ELR (cell line): ENCODE data around the gene GANC.

Experiments
- DNase-seq: peaks from one replicate; pipeline ENCODE4 v3.0.0-alpha.2; 2015; ENCODE audit warnings: low read depth

The GANC gene

DNA sequence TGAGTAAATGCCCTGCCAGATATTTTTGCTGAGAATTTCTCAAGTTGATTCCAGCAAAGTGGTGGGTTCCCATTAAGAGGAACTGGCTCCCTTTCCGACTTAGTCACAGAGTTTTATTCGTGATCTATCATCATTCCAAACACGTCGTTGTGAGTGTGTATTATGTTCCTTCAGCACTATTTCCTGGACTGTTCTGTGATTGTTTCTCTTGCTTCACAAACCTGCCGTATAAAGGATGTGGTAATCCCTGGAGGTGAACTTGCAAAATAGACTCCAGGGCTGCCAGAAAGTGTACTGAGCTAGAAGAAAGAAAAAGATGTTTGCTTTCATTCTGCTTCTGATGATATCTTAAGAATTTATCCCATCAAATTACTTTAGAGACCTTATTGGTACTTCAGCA lies 71.8 kb downstream of the GANC start:
- DNase-seq = peak; percentile 88

DNA sequence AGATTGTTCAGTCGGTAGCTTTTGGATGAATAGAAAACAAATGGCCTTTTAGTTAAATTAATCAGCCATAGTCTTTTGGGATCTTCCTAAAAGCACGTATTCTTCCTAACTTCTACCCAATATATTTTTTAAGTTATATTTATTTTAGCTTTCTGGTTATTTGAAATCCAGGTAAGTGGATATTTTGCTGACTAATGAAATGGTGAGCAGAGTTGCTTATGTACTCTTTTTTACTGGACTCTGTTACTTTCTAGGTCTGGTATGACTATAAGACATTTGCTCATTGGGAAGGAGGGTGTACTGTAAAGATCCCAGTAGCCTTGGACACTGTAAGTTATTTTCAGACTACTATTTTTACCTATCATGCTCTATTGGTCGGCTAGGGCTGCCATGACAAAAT lies 72.5 kb downstream of the GANC start:
- DNase-seq = no peak

DNA sequence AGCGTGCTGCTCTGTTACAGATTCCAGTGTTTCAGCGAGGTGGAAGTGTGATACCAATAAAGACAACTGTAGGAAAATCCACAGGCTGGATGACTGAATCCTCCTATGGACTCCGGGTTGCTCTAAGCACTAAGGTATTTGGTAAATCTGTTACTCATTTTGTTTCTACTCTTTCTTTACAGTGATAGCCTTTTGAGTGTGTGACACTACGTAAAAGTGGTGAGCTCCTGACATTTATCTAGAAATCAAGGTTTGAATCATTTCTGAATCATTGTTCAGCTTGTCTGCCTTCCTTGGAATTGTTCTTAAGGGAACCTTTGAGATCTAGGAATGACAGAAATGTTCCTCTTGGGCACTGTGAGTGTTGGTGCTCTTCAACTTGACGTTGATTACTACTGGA lies 75.1 kb downstream of the GANC start:
- peak; percentile 94 for DNase-seq

DNA sequence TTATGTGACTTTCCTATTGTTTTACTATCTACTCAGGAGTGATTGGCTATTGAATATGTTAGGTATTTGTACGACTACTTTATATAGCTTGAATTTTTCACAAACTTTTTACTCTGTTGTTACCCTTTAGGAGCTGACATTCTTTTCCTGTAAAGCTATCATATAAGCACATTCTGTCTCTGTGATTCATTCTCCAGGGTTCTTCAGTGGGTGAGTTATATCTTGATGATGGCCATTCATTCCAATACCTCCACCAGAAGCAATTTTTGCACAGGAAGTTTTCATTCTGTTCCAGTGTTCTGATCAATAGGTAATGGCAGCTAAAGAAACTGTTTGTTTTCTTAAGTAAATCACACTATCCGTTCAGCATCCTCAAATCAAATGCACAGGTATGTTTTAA lies 76.2 kb downstream of the GANC start:
- peak; percentile 80 for DNase-seq

DNA sequence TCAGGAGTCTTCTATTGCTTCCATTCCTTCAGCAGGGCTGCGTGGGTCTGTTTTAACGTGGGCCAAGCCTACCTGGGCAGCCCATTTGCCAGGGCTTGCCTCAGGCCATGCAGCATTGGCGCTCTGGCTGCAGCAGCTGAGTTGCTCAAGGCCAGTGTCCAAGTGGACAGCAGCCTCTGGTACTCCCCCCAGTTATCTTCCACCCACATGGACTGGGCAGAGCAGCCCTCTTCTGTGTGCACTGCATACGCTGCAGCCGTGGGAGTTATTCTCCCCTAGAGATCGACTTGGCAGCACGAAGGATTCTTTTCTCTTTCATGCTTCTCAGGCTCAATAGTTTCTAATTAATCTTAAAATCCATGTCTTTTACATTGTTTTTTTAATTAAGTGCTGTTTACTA lies 79.4 kb downstream of the GANC start:
- DNase-seq = no peak

DNA sequence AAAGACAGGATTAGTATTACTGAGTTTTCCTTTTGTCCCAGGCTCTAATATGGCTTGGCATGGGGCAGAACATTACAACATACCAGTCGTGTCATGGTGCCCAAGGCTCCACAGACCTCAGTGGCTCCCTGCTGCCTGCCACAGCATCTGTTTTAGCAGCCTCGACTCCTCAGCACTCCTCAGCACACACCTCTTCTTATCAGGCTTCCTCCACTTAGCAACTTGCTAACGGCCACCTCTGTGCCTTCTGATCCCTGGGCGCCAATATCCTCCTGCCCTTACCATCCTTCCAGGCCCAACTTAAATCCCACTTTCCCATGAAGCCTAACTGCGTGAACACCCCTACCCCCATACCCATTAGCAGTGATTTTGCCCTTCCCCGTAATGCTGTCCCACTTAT lies 80.1 kb downstream of the GANC start:
- DNase-seq = no peak

DNA sequence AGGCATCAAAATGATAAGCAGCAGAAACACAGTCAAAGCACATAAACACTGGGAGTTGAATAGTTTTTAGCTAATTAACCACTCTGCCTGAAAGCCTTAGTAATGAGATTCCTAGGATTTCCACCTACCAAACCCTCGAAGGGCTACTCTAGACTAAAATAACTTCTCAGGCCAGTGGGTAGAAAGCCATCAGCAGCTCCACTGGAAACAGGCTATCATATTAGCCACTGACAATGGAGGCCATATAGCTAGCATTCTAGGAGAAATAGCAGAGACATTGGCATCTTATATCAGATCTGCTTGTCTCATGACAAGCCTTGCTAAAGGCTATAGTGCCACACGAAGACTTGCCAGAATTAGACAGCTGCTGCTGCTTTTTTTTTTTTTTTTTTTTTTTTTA lies 81.8 kb downstream of the GANC start:
- no peak for DNase-seq

DNA sequence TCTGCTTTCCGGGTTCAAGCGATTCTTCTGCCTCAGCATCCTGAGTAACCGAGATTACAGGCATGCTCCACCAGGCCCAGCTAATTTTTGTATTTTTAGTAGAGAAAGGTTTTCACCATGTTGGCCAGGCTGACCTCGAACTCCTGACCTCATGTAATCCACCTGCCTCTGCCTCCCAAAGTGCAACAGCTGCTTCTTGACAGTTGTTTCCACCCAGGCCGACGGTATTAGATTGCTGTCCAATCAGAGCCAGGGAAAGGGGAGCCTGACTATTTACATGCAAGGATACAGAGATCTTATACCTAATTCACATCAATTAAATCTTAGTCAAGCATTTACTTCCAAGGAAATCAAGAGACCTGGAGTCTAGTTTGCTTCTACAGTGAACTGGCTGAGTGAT lies 82.3 kb downstream of the GANC start:
- no peak for DNase-seq

DNA sequence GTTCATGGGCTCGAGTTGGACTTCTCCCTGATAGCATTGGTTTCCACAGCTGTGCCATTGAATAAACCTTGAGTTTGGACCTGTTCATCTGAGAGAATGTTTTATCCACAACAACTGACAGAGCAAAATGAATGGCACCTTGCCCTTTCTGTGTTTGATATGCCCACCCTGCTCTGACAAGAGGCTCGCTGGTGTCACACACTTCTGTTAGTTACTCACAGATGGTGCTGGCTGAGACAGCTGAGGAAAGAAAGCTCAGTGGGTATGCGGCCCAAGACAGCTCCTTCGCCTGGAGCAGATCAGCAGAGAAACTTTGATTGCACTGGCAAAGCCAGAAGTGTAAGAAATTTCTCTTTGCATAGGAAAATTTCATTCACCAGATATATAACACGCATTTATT lies 83.8 kb downstream of the GANC start:
- DNase-seq = no peak

DNA sequence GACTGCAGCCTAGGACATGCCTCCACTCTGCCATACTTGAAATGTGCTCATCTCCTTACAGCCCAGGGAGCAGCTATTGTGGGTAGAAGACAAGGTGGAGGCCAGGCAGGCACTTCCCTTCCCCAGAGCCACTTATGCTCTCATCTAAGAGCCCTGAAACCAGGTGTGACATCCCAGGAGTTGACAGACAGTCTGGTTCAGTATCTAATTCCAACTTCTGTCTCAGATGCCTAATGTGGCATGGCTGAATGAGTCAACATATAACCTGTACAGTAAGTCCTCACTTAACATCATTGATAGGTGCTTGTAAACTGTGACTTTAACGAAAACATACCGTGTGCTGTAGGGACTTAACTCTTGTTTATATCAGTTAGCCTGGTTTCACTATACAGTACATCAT lies 85.1 kb downstream of the GANC start:
- no peak for DNase-seq

DNA sequence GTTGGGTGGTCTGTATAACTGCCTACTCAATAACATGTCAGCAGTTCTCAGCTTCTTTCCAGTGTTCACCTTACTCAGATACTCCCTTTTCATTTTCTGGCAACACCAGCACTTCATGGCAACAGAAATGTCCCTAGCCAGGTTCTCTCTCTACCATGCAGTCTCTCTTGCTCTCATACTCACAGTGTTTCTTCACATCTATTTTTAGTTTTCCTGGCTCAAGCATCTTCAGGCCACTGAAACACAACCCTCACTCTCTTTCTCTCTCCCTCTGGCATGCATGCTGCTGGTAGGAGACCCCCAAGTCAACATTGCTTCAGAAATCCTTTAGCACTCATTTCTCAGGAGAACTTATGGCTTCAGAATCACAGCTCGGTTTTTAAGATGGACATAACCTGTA lies 86.2 kb downstream of the GANC start, which contains the start of gene CAPN3:
TSS of gene CAPN3 (plus strand) at position 253 of the 400 bp plus-strand sequence. CDS start 305 bp downstream, outside the sequence.
- no peak for DNase-seq

DNA sequence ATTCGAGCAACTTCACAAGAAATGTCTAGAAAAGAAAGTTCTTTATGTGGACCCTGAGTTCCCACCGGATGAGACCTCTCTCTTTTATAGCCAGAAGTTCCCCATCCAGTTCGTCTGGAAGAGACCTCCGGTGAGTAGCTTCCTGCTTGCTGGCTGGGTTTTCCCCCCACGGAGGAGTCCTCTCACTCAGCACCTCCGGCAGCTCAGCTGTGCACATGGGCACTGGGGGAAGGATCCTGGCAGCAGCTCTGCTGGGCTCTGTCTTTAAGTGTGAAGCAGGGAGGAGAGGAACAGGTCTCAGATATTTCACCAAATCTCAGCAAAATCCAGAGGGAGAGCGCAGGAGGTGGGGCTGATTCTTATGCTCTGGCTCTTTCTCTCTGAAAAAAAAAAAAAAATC lies 87.0 kb downstream of the GANC start:
- no peak for DNase-seq

DNA sequence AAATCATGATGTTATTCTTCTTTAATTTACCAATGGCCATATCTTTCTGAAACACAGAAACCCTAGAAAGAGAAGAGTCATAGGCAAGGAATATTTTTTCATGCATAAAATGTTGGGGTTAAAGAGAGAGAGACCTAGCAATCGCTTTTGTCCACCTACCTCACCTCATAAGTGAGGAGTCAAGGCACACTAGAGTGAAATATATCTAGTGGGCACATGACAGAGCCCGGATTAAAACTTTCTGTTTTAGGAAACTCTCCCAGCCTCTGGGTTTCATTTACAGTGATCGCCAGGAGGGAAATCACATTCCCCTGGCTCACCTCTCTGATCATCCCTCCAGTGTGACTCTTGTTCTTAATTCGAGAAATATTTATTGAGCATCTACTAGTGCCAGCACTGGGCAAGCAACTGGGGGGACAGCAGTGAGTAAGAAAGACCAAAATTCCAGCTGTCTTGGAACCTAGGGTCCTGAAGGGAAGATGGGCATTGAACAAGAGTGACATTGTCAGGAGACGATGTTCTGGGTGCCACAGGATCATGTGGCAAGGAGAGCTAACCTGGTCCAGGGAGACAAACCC lies 87.6 kb downstream of the GANC start:
- DNase-seq = no peak

DNA sequence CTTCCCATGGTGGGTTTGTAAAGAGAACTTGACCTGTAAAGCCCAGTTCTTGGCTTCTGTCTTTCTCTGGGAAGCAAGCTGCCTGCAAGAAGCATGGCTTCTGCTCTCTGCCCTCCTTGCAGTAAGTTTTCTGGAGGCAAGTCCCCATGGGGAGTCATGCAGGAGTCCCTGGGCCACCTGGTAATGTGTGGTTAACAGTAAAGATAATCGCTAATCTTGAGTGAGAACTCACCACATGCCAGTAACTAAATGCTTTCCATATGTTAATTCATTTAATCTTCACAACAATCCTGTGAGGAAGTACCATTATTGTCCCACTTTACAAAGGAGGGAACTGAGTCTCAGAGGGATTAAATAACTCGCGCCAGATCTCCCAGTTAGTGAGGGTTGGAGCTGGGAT lies 90.5 kb downstream of the GANC start:
- DNase-seq = no peak

DNA sequence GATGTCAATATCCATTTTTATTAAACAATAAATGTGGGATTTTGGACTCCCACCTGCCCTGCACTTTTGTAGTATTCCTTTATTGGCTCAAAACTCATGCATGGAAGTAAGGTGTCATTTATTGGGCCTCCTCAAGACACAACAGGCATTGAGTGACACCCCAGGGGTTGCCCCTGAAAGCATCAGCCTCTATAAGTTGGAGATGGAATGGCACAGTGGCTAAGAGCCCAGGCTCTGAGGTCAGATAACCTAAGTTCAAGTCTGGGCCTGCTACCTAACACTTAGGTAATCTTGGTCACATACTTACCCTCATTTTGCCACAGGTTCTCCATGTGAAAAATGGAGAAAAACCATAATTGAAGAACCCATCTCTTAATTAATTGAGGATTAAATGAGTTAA lies 90.9 kb downstream of the GANC start:
- DNase-seq = no peak

DNA sequence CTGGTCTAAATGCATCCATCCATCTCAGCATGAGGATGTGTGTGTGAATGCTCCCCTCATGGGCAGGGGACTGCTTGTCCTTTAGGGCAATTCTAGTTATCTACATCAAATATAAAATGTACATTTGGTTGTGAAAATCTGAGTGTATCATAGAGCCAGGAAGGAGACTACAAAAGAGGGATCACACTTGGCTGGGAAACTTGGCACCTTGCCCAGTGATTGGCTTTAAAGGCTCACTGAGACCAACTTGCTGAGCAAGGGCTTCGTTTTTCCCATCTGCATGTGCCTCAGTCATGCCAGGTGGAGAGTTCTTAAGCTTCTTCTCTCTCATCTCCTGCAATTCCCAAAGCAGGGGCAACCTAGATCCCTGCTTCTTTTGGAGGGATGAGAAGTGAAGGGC lies 91.5 kb downstream of the GANC start:
- no peak for DNase-seq

DNA sequence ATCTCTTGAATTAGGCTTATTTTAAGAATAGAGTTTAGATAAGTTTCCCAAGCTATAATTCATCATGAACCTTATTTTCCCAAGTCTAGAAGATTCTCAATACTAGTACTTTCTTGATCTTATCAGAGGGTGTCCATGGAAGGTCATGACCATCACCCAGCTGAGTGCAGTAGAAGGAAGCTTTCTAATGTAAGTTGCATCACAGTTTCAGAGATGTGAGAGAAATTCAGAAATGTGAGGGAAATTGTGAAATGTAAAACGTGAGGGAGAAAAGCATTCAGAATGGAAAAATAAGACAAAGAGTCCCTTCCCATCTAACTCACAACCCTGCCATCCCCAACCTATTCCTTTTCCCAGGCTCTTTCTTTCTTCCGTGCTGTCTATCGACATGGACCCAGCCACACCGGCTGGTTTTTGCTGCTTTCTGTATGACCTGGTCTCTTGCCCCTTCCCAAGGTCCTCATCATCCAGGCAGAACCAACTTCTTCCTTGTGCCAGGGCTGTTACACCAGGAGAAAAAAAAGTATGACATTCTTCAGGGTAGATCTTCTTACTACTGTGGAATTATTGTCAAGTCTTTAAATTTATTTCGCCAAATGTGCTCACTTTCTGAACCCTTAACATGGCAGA lies 93.0 kb downstream of the GANC start:
- no peak for DNase-seq

DNA sequence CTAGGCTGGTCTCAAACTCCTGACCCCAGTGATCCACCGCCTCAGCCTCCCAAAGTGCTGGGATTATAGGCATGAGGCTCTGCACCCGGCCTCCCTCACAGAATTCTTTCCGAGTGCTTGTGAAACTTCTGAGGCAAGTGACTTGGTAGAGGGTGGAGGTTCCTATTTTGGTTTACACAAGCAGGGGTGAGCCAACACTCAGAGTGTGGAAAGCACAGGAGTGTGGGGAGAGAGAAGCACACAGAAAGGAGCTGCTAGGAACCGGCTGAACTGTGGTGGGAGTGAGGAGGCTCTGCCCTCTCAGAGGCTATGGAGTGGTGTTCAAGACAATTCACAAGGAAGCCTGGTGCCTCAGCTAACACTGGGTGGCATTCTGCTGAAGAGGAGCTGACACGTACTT lies 94.0 kb downstream of the GANC start:
- no peak for DNase-seq

DNA sequence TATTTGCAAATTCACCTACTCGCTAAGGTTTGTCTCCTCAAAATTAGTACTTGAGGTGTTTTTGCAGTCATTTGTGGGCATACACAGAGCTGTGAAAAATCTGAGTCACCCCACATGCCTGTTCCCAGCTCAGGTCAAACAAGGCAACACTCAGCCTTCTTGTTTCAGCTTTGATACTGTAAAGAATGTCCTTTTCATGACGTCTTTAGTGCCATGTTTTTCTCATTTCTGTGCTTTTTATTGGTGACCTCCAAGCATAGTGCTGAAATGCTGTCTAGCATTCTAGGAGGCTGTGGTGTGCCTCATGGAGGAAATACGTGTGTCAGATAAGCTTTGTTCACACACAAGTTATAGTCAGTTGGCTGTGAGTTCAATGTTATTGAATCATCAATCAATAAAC lies 95.1 kb downstream of the GANC start:
- DNase-seq = no peak

DNA sequence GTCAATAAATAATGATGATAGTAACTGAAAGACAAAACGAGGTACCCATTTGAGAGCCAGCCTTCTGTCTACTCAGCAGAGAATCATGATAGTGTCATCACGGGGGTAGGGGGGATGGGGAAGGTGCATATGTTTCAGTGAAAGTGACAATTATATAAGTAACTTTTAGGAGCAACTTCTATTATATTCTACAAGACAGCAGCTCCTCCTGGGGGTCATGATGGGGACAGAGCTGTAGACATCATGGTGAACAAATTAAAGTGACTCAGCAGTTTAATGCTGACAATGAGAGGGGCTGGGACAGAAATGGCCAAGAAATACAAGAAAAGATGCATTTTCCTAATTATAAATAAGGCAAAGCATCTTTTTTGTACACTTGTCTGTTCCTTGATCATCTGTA lies 98.1 kb downstream of the GANC start:
- DNase-seq = peak; percentile 79

DNA sequence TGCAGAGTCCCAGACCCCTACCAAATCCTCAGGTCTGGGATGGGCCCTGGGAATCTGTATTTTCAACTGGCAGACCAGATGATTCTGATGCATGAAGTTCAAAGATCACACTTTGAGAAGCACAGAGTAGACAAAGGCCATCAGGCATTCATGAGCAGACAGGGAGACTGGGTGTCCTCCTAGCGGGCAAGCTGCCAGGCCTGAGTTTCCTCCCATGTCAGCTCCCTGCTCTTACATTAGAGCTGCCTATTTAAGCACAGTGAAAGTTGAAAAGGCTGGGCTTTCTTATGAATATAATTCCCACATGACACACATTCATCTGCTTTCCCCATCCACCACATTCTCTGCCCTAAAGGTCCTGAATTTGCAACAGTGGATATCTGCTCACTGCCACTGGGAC lies 100.3 kb downstream of the GANC start:
- no peak for DNase-seq

DNA sequence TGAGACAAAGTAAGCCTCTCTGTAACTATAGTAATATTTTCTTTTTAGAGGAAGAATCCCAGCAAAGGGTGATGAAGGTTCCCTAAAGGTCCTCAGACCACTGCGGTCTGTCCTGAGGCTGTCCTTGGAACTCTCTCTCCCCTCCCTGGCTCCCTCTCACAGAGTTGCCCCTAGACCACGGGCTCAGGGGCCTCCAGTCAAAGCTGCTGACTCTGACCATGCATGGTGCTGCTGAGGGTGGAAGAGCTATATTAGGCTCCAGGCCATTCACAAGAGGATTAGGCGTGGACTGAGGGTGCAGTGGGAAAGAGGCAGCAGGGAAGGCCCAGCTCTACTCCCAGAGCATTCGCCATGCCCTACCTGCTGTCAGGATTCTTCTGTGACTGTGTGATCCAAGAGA lies 100.9 kb downstream of the GANC start:
- no peak for DNase-seq

DNA sequence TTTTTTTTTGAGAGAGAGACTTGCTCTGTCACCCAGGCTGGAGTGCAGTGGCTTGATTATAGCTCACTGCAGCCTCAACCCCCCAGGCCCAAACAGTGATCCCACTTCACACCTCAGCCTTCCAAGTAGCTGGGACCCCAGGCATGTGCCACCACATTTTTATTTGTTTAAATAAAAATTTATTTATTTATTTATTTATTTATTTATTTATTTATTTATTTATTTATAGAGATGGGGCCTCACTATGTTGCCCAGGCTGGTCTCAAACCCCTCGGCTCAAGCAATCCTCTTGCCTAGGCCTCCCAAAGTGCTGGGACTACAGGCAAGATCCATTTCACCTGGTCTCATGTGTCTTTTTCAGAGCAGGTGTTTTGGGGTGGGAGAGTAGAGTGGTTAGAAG lies 101.8 kb downstream of the GANC start:
- no peak for DNase-seq

DNA sequence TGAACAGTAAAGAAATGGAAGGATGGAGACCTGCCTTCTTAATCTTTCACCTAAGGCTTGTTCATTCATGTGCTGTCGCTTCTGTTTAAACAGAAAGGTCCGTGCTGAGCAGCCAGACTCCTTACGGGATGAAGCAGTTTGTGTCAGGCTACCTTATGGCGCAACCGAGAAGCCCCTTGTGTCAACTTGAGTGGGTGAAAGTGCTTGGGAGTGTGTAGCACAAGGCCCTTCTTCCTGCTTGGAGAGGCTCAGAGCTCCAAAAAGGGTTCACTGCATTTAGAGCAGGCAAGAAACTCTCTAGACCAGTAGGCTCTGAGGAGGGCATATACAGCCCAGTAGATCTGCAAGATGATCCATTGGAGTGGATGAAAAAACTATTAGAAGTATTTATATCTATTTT lies 102.3 kb downstream of the GANC start:
- DNase-seq = no peak
